Kidney (tissue), 14 donors: ENCODE measurements around the gene SHROOM4. TPM values are rescaled to one million over a fixed set of nuclear protein-coding genes. Genes with fewer than 3 reads are reported as not detected.

ENCODE experiments used
- DNase-seq, 5 donors: peaks; one replicate each; pipeline ENCODE4 v3.0.0-alpha.2; 2013 to 2020
- FAIRE-seq: peaks from 2 replicates; lab custom pipeline; 2012; peaks lifted over from hg19 to GRCh38; lab: Jason Lieb, UNC
- H3K27ac ChIP-seq, 2 donors: one replicate each; pipeline ENCODE4 v1.7.0; 2013; ENCODE audit warnings: low read depth in 2 of 2, low read length in 2 of 2, inconsistent platforms in 1 of 2
- H3K27me3 ChIP-seq: one replicate; pipeline ENCODE4 v1.7.1; 2013; ENCODE audit warnings: low read length, inconsistent platforms; ENCODE audit not compliant: control insufficient read depth, insufficient read depth
- H3K36me3 ChIP-seq, 3 donors: one replicate each; pipeline versions ENCODE4 v1.7.0 to v1.7.1; 2013; ENCODE audit warnings: low read length in 3 of 3, control low read depth in 1 of 3, inconsistent platforms in 1 of 3; ENCODE audit not compliant: insufficient read depth in 3 of 3, control insufficient read depth in 2 of 3
- H3K4me1 ChIP-seq, 3 donors: one replicate each; pipeline versions ENCODE4 v1.7.0 to v1.7.1; 2013; ENCODE audit warnings: low read length in 3 of 3, inconsistent platforms in 1 of 3, low read depth in 1 of 3; ENCODE audit not compliant: control insufficient read depth in 2 of 3, insufficient read depth in 2 of 3
- H3K4me3 ChIP-seq, 3 donors: one replicate each; pipeline versions ENCODE4 v1.7.0 to v1.8.1; 2013; ENCODE audit warnings: low read length in 3 of 3, control low read depth in 1 of 3, inconsistent platforms in 1 of 3
- H3K9ac ChIP-seq, 3 donors: one replicate each; pipeline versions ENCODE4 v1.7.0 to v1.7.1; 2013; ENCODE audit warnings: low read length in 3 of 3, control low read depth in 1 of 3, inconsistent platforms in 1 of 3
- H3K9me3 ChIP-seq, 3 donors: one replicate each; pipeline versions ENCODE4 v1.7.0 to v1.7.1; 2013; ENCODE audit warnings: low read length in 3 of 3, control low read depth in 1 of 3, inconsistent platforms in 1 of 3; ENCODE audit not compliant: control insufficient read depth in 2 of 3, insufficient read depth in 1 of 3
- intact Hi-C: fragments of 100-400 bp; cut with DNase I; formaldehyde crosslinking; loops from one replicate; pipeline ENCODE4 v1.11.1; 2022
- polyA plus RNA-seq: library from polyadenylated mRNA; stranded (reverse); fragments of 350-450 nt; fragmentation: Illumina TruSeq; extraction: RNeasy Lipid Tissue Mini Kit (QIAGEN cat#74804); gene quantifications from one replicate; pipeline ENCODE4 v1.2.3, GENCODE V29; 2014; ENCODE audit warnings: low read depth, low replicate concordance; ENCODE audit not compliant: insufficient read depth
- total RNA-seq: library from RNA; stranded (reverse); fragmentation: NEBNext Ultra II Directional; extraction: Animal tissue kit (Norgen Biotek cat#: 25700); gene quantifications from one replicate; pipeline ENCODE4 v1.2.1, GENCODE V29; 2021
- TF ChIP-seq, protein P1 (sequence below): IDR thresholded peaks from 3 replicates; pipeline ENCODE4 v1.5.1; 2012; ENCODE audit warnings: mild to moderate bottlenecking, moderate library complexity, borderline replicate concordance; ENCODE audit not compliant: insufficient read depth; ENCODE audit errors: extremely low read depth
- donor health status: control.
- donor health status: control.
- donor health status: control.
- donor health status: control.
- donor health status: control.
- donor health status: DM: yes; HTN: yes; CAD: no.
- donor health status: Normal renal cell carcinoma (clear cell type).

The SHROOM4 gene
- total and polyA plus RNA-seq, 2 donors from 2014 or later, result 5.7 to 21.8 TPM

DNA sequence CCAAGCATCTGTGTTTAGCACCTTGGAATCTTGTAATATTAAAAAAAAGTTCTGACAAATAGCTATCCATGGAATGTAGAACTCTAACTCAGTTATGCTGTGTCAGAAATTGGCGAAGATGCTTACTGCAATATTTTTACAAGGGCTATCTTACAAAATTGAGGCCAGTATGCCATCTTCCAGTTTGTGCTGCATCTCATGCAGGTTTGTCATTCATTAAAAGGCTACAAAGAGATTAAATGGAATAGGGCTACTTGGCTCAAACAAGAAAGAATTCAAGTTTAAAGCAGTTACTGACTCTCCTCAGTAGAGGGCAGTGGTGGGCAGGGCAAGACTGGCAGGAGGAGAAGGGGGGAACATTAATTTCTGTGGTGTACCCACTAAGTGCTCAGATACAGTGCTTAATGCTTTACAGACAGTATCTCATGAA lies 66.5 kb downstream of the SHROOM4 start:
- intact Hi-C loops, result no loop called here
- FAIRE-seq (no peak), DNase-seq (peak in 2 of 5 donors; percentile 17 to 31)
- no peaks in the 10 kb centered on the region for H3K36me3 ChIP-seq
- H3K9ac ChIP-seq, result no peak overlapping the region
- no peak overlapping the region for H3K4me3 ChIP-seq
- H3K9me3 ChIP-seq, result no peaks in the 10 kb centered on the region
- no peaks in the 10 kb centered on the region for H3K4me1 ChIP-seq
- TF ChIP-seq, protein P1, sequence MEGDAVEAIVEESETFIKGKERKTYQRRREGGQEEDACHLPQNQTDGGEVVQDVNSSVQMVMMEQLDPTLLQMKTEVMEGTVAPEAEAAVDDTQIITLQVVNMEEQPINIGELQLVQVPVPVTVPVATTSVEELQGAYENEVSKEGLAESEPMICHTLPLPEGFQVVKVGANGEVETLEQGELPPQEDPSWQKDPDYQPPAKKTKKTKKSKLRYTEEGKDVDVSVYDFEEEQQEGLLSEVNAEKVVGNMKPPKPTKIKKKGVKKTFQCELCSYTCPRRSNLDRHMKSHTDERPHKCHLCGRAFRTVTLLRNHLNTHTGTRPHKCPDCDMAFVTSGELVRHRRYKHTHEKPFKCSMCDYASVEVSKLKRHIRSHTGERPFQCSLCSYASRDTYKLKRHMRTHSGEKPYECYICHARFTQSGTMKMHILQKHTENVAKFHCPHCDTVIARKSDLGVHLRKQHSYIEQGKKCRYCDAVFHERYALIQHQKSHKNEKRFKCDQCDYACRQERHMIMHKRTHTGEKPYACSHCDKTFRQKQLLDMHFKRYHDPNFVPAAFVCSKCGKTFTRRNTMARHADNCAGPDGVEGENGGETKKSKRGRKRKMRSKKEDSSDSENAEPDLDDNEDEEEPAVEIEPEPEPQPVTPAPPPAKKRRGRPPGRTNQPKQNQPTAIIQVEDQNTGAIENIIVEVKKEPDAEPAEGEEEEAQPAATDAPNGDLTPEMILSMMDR, result peak; percentile 61
- H3K27ac ChIP-seq, result no peak overlapping the region
- H3K27me3 ChIP-seq, result no peaks in the 10 kb centered on the region

DNA sequence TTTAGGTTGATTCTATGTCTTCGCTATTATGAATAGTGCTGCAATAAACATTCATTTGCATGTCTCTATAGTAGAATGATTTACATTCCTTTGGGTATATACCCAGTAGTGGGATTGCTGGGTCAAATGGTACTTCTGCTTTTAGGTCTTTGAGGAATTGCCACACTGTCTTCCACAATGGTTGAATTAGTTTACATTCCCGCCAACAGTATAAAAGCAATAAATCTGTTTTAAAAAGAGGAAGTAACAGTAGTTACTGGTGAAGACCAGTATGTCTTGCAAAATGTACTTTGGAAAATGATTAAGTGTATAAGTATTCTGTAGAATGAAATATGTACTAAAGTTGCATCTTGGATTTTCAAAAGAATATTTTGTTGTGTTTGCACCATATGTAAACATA lies 77.3 kb downstream of the SHROOM4 start:
- Histone ChIP-seq H3K4me1 (no peaks in the 10 kb centered on the region), H3K36me3 (no peaks in the 10 kb centered on the region), H3K4me3 (no peak overlapping the region), H3K27ac (no peak overlapping the region), H3K27me3 (no peaks in the 10 kb centered on the region), H3K9me3 (no peaks in the 10 kb centered on the region), H3K9ac (no peak overlapping the region)
- DNase-seq (no peak), FAIRE-seq (no peak)
- intact Hi-C loops, result no loop called here
- TF ChIP-seq, protein P1, result no peak

DNA sequence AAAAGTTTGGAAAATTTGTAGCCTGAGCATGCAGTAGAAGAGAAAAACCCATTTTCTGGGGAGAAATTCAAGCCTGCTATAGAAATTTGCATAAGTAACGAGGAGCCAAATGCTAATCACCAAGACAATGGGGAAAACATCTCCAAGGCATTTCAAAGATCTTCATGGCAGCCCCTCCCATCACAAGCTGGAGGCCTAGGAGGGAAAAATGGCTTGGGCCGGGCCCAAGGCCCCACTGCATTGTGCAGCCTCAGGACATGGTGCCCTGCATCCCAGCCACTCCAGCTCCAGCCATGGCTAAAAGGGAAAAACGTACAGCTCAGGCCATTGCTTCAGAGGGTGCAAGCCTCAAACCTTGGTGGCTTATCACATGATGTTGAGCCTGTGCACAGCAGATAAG lies 87.7 kb downstream of the SHROOM4 start:
- Histone ChIP-seq H3K27ac (no peak overlapping the region), H3K4me1 (no peaks in the 10 kb centered on the region), H3K9ac (no peak overlapping the region), H3K9me3 (no peaks in the 10 kb centered on the region), H3K27me3 (no peaks in the 10 kb centered on the region), H3K4me3 (no peak overlapping the region), H3K36me3 (no peaks in the 10 kb centered on the region)
- DNase-seq, result no peak
- TF ChIP-seq, protein P1, result no peak
- intact Hi-C loops, result no loop called here
- no peak for FAIRE-seq

DNA sequence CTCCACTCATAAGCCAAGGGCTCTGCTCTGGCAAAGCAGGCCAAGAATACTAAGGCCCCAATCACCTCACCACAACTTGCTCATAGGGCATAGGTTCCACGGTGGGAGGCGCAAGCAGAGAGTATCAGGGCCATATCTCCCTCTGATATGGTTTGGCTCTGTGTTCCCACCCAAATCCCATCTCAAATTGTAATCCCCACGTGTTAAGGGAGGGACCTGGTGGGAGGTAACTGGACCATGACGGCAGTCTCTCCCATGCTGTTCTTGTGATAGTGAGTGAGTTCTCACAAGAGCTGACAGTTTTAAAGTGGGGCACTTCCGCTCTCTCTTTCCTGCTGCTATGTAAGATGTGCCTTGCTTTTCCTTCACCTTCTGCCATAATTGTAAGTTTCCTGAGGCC lies 88.7 kb downstream of the SHROOM4 start:
- Histone ChIP-seq H3K27ac (no peak overlapping the region), H3K36me3 (no peaks in the 10 kb centered on the region), H3K9me3 (no peaks in the 10 kb centered on the region), H3K27me3 (no peaks in the 10 kb centered on the region), H3K9ac (no peak overlapping the region), H3K4me3 (no peak overlapping the region), H3K4me1 (no peaks in the 10 kb centered on the region)
- FAIRE-seq, result no peak
- DNase-seq, result no peak
- intact Hi-C loops, result no loop called here
- TF ChIP-seq, protein P1, result no peak
